Activated T-helper 9 cell treated with anti-CD3 and anti-CD28 coated beads, Interleukin-2, amount 50 U/mL, for 16 hours (primary cell): ENCODE measurements around the gene UBE3C.
"Not testable (repeated sequence)": the region's sequence is repeated elsewhere in the genome, so short reads cannot be mapped to it uniquely, and the experiment has no call there.

ENCODE experiments used
- DNase-seq: peaks from one replicate; pipeline ENCODE4 v3.0.0-alpha.2; 2020; ENCODE audit warnings: low read depth

UBE3C gene

DNA sequence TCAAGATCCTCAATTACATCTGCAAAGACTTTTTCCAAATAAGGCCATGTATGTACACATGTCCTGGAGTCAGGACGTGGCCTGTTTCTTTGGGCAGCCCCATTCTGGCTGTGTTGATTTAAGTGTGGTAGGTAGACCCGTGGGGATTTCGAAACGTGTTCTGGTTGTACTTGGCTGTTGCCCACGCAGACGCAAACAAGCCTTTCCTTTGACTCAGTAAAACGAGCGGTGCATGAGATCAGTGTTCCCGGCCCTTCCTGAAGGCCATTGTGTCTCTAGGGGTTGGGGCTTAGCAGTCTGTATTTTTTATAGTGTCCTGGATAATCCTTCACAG lies 133.2 kb downstream of the UBE3C start:
- DNase-seq = no peak

DNA sequence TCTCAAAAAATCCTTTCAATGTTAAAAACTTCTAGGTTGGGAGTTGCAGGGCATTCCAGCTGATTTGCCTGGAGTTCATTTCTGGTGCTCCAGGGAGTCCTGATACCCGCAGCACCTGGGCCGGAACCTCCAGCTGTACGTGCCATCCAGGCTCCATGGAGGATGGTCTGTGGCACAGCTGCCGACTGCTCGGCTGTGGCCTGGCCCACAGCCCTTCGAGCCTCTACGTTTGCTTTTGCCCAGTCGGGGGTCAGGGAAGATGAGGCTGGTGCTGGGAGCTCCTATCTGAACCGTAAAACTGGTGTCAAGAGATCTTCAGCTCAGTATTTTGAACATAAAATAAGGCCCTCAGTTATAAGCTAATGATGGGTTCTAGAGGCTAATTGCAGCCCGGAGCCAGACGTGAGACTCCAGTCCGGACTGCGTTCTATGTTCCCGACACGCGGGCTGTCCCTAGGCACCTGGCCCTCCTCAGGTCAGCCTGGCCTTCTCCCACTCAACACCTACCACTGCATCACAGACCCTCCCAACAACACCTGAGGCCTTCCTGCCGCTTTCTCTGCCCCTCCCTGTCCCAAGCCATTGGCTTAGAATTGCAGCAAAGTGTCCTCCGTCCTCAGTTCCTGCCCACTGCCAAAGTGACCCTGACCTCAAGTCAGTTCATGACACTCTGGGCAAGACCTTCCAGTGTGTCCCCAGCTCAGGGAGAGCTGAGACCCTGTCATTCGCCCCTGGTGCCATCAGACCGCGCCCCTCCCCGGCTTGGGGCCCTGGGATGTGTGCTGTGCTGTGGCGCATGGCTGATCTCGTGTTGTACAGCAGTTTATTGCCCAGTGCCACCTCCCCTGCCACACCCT lies 133.9 kb downstream of the UBE3C start:
- DNase-seq = no peak

DNA sequence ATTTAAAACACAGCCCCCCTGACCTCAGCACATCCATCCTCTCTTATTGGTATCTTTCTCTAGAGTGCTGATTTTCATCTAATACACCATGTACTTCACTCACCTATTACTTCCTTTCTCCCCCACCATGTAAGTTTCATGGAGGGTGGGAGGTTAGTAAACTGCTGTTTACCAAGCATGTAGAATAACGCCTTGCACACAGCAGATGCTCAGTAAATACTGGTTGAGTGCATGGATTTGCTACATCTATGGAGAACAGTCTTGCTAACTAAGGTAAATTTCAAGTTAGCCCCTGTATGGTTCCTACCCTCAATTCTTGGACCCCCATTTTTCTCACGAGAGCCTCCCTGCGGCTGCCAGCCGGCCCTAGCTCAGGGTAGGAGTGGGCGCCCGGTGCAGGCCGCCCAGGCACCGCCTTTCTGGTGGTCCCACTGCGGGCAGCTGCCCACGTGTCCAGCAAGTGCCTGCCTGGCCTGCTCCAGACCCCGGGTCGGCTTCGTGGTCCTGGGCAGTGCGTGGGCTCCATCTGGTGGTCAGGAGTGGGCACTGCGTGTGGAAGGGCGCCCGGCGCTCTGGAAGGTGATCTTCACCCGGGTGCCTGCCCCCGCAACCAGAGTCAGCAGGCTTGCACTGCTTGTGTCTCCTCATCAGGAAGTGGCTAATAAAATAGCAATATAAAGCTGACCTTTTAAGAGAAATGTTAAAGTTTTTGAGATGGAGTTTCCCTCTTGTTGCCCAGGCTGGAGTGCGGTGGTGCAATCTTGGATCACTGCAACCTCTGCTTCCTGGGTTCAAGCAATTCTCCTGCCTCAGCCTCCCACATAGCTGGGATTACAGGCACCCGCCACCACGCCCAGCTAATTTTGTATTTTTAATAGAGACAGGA lies 134.7 kb downstream of the UBE3C start:
- peak; percentile 36 for DNase-seq

DNA sequence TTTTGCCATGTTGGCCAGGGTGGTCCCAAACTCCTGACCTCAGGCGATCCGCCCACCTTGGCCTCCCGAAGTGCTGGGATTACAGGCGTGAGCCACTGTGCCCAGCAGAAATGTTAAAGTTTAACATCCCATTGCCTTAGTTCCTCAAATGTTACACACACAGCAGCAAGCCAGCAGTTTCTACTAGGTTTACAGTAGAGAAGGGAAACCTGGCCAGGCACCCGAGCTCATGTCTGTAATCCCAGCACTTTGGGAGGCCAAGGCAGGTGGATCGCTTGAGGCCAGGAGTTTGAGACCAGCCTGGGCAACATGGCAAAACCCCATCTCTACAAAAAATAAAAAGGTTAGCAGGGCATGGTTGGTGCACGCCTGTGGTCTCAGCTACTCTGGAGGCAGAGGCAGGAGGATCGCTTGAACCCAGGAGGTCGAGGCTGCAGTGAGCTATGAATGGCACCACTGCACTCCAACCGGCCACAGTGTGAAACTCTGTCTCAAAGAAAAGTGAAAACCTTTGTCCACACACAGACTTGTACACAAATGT lies 135.4 kb downstream of the UBE3C start:
- not testable (repeated sequence) for DNase-seq

DNA sequence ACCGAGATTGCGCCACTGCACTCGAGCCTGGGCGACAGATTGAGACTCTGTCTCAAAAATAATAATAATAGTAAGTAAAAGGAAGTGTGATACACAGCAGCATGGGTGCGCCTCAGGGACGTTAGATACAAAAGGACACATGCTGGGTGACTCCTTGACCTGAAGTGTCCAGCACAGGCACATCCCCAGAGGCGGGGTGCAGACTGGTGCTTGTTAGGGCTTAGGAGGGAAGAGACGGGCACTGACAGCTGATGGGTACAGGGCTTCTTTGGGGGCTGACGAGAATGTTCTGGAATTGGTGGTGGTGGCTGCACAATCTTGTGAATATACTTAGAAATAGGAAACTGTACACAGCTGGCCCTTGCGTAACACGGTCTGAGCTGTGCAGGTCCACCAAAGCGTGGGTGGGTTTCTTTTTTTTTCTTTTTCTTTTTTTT lies 136.3 kb downstream of the UBE3C start:
- no peak for DNase-seq

DNA sequence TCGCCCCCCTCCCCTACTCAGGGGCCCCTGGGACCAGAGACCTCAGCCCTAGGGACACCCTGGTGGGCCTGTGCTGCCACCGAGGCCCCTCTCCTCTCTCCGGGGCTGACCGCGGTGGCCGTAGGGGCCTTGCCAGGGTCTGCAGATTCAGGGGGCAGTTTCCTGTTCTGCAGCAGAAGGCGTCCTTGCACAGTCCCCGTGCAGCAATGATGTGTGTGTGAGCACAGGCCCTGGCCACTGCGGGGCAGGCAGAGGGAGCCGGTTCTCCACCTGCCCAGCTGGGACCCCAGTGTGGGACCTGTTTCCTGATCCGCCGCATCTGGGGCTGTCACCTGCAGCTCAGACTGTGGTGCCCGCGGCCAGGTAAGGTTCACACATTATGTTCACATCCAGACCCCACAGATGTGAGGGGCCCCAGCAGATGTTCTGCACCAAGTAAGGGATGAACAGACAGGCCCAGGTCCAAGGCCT lies 137.4 kb downstream of the UBE3C start:
- no peak for DNase-seq

DNA sequence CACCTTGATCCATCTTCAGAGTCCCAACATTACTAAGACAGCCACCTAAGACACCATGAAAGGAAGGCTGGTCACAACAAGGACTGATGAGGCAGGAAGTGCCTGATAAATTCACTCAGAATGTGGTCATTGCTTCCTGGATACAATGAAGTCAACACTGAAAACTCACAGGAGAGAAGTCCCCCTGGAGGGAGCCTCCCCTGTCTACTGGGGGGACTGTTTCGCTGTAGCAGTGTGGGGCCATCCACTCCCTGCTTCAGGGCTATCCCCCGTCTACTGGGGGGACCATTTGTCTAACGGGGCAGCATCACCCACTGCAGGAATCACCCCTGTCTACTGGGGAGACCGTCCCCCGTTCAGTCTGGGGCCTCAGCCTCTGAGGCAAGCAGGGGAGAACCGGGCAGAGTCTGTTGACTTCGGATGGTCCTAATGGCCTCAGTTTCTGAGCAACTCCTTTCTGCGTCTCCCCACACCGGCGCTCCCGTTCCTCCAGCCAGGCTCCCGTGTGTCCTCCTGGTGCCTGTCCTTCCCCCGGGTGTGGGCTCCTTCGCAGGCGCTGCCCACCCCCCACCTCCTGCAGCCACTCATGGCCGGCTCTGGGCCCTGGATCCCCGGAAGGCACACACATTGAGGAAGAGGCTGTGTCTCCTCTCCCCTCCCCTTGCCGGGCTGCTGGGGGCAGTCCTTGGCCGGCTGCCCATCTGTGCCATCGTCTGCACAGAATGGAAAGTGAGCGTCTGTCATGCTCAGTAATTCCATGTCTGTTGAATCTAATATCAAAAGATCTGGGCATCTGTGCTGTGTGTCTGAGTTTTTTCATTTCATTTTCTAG lies 138.2 kb downstream of the UBE3C start:
- no peak for DNase-seq

DNA sequence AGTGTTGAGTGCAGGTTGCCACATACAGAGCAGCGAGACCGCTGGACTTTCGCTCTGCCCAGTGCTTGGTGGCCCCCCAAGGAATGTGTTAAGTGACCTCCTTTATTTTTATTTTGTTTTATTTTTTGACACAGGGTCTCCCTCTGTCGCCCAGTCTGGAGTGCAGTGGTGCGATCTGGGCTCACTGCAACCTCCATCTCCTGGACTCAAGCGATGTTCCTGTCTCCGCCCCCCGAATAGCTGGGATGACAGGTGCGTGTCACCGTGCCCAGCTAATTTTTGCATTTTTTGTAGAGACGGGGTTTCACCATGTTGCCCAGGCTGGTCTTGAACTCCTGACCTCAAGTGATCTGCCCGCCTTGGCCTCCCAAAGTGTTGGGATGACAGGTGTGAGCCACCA lies 138.8 kb downstream of the UBE3C start:
- DNase-seq = not testable (repeated sequence)

DNA sequence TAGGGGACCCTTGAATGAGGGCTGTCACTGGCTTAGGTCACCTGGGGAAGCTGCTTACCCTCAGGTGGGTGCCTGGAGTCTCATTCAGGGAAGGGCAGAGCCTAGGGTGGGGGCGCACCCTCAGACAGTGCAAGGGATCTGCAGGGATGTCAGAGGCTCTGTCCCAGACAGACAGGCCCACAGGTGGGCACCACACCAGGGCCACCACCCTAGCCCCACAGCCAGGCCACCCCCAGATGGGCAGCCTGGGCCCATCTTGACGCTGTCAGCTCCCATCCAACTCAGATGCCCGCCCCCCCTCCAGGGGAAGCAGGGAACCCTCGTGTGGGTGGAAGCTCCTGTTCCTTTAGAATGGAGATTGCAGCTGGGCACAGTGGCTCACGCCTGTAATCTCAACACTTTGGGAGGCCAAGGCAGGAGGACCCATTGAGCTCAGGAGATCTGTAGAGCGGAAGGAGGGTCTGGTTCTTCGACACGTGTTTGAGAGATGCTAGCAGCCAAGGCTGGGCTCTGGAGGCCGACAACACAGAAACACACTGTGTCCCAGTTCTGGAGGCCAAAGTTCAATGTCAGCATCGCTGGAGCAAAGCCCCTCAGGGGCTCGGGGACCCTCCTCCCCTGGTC lies 139.6 kb downstream of the UBE3C start:
- DNase-seq = no peak

DNA sequence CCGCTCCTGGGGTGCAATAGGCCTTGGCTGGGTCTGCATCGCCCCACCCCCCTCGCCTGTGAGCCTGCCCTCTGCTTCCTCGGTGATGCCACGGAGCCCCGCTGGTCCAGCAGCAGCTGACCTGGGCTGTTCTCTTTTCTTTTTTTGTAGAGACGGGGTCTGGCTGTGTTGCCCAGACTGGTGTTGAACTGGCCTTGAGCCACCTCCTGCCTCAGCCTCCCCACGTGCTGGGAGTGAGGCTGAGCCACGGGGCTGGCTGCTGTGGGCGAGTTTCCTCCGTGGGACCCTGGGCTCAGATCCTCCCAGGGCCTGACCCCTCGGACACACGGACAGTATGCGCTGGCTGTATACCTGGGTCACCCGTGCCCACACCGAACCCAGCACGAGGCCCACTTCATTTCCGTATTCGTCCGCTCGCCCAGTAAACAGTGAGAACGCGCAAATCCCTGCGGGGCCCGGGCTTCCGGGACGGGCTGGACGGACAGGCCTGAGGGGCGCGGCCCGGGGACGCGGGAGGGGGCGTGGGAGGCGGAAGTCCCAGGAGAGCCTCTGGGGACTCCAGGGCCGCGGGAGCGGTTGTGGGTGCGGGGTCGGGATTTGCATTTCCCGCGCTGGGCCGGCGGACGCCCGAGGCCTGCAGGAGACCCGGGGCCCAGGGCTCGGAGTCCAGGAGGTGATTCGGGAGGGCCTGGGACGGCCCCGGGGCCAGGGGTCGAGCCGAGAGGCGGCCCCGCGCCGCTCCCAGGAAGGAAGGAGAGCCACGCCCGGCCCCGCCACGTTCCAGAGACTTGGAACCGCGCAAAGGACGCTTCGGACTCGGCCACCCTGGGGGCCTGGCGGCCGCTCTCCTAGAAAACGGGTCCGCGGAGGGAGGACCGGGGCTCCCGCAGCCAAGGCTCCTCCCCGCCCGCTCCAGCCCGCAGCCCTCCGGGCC lies 140.3 kb downstream of the UBE3C start:
- no peak for DNase-seq

DNA sequence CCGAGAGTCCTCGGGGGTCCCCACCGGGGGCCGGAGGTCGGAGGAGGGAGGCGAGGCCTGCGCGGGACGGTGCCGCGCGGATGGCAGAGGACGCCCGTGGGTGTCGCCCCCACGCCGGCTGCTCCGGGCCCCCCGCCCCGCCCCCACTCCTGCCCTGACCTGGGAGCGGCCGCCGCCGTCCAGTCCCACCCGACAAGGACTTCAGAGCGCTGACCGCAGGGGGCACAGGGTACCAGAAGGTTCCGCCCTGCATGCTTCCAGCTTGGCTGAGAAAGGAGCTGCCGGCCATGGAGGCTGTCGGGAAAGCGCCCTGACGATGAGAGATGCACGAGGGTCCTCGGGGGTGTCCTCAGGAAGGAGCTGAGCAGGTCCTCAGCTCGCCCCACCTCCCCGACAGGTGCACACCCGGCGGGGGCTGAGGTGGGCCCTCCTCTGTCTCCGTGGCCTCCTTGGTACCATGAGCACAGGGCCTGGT lies 141.1 kb downstream of the UBE3C start:
- DNase-seq = no peak

DNA sequence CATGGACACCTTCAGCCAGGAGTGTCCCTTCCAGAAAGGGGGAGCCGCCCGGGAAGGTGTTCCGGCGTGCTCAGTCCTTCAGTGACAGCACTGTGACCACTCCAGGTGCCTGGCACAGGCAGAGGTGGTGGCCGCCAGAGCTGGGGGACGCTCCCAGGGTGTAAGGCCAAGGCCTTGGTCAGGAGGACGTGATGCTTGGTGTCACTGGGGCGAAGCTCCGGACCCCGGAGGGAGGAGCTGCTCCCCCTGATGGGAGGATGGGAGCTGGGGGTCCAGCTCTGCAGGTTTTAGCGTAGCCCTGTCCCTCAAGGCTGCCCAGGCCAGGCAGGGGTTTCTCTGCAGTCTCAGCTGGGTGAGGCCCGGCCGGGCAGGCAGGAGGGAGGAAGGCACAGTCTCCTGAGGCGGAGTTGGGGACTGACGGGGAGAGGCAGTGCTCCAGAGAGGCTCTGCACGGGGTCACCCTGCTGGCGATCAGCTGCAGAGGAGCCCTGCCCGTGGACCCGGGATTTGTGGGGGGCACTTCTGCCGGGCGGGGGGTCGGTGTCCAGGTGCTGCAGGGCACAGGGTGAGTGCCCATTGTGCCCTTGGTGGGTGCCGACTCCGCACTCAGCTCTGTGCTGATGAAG lies 141.6 kb downstream of the UBE3C start:
- DNase-seq = no peak

DNA sequence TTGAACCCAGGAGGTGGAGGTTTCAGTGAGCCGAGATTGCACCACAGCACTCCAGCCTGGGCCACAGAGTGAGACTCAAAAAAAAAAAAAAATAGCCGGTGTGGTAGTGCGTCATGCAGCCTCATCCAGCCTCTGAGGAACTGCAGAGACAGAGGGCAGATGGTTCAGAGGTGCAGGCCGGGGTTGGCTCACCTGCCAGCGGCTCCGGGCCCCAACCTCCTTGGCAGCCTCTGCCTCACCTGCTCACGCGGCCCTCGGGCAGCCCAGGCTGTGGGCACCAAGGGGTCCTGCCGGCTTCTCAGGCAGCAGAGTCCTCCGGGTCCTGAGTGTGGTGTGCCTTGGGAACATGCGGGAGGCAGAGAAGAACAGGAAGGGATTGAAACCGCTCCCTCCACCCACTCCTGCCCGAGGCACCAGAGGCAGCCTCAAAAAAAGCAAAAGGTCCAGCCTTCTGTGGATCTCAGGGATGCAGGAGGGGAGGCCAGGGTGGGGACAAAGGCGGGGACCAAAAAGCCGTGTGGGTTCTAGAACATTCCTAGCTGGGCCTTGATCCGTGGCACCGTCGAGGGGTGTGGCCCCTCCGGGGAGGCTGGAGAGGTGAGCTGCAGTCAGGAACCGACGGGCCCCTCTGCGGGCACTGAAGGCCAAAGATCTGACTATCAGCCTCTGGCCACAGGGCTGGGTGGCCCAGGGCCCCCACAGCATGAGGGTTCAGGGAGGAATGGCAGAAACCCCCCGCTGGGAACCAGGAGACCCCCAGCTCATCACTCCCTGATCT lies 142.7 kb downstream of the UBE3C start:
- DNase-seq = no peak

DNA sequence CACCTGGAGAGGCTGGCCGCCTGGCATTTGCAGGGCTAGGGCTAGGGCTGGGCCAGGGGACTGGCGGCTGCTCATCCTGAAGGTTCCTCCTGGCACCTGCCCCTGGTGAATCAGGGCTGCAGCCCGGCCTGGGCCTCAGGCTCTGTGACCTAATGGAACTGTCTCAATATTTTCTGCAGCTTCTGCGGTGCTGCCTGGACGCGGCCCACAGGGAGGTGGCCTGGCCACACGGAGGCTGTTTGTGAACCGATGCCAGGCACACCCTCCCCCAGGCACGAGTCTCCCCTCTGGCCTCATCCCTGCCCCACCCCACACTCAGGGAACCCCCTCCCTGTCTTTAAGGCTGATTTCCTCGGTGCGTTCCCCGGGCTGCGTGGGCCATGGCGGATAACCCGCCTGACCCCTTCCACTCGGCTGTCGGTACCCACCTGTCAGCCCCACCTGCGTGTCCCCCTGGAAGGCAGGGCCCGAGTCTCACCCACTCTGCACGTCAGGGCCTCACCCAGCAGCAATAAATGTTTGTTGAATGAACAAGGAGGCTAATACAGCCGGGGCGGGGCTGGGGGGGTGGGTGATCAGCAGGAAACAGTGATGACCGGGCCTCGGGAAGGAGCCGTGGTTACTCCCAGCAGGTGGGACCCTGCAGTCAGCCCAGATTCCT lies 143.5 kb downstream of the UBE3C start:
- no peak for DNase-seq

DNA sequence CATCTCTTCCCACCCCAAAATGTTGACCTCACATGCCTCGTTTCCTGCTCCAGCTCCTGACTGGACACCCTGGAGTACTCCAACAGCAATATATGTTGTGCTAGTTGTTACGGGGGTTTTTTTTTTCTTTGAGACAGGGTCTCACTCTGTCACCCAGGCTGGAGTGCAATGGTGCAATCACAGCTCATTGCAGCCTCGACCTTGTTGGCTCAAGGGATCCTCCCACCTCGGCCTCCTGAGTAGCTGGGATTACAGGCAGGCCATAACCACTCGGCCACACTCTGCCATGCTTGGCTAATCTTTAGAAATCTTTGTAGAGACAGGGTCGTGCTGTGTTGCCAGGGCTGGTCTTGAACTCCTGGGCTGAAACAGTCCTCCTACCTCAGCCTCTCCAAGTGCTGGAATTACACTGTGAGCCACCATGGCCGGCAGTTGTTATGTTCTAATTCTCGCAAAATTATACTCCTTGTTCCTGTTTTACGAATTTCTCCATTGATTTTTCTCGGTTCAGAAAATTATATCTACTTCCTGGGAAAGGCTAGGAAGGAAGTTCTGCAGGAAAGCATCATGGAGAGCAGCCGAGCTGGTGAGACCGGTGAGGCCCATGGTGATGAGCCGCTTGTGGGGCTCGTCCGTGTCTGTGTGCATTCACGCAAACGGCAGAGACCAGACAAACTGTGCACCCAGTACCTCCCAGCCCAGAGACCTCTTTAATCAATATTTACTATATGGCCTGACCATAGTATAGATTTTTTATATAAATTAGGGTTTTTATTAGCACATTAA lies 145.7 kb downstream of the UBE3C start:
- DNase-seq = no peak

DNA sequence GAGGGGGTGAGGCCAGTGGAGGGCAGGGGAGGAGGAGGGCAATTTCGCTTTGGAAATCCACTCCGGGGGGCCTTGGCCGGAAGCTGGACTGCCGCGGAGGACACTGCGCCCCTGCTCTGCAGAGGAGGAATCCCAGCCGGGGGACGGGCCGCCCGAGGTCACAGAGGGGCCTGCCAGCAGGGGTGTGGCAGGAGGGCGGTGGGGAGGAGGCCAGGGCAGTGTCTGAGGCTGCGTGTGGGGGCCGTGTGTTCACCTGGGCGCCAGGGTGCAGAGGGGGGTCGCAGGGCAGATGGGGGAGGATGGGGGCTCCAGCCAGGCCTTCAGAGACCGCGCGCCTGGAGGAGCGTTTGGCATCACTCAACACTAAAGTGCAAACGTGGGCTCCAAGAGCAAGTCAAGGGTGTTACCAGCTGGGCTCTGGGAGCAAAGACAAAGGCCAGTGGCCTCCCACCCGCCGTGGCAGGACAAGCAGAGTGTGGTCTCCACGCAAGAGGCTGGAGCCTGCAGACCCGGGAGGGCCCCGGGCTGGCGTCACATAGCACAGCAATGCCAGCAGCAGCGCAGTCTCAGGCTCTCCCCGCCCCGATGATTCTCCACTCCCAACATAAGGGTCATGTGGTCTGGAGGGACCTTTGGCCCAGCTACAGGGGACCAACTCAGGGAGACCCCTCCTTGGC lies 152.8 kb downstream of the UBE3C start:
- DNase-seq = no peak

DNA sequence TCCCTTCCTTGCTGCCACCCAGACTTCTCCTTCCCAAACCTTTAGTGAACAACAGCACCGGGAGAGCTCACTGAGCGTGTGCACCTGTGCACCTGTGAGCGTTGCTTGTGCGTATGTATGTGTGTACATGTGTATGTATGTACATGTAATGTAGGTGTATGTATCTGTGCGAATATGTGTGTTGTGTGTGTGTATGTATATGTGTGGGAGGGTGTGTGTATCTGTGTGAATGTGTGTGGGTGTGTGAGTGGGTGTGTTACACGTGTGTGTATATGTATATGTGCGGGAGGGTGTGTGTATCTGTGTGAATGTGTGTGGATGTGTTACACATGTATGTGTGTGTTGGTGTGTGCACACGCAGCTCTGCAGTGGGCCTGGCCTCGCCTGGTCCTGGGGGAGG lies 153.5 kb downstream of the UBE3C start:
- no peak for DNase-seq
